ENCODE data around the gene FGF19.

The FGF19 gene

GRCh38 chr11:69703768-69704507 is at the start of gene FGF19:
TSS of gene FGF19 (minus strand) at chr11:69704022. CDS start at chr11:69703876, 146 bp downstream.
- FAIRE-seq (no peak), DNase-seq (ENCODE audit: insufficient read length, low spot score) (peak; percentile 28)

- DNase-seq (ENCODE audit: insufficient read length, low spot score) (no peak), FAIRE-seq (no peak)
Observed at GRCh38 chr11:69752890-69753289, 49.1 kb upstream of the FGF19 start.

- FAIRE-seq (no peak), DNase-seq (ENCODE audit: insufficient read length, low spot score) (no peak)
Observed at GRCh38 chr11:69750875-69751597, 47.2 kb upstream of the FGF19 start.

GRCh38 chr11:69750108-69750850 is 46.5 kb upstream of the FGF19 start:
- no peak for DNase-seq (ENCODE audit: insufficient read length, low spot score)

GRCh38 chr11:69748637-69749036 is 44.8 kb upstream of the FGF19 start:
- FAIRE-seq (no peak), DNase-seq (ENCODE audit: insufficient read length, low spot score) (no peak)

More at GRCh38 chr11:69750108-69750850, 46.5 kb upstream of the FGF19 start:
- no peak for FAIRE-seq

GRCh38 chr11:69746752-69747742 is 43.2 kb upstream of the FGF19 start:
- peak; percentile 69 for FAIRE-seq
- DNase-seq (ENCODE audit: insufficient read length, low spot score) = peak; percentile 59

GRCh38 chr11:69746140-69746539 is 42.3 kb upstream of the FGF19 start:
- FAIRE-seq (no peak), DNase-seq (ENCODE audit: insufficient read length, low spot score) (no peak)

- FAIRE-seq = no peak
- DNase-seq (ENCODE audit: insufficient read length, low spot score) = no peak
Observed at GRCh38 chr11:69745201-69745600, 41.4 kb upstream of the FGF19 start.

GRCh38 chr11:69744435-69744834 is 40.6 kb upstream of the FGF19 start:
- FAIRE-seq (peak; percentile 90), DNase-seq (ENCODE audit: insufficient read length, low spot score) (peak; percentile 87)

- DNase-seq (ENCODE audit: insufficient read length, low spot score) = no peak
- FAIRE-seq = no peak
Observed at GRCh38 chr11:69734841-69735240, 31.0 kb upstream of the FGF19 start.

- DNase-seq (ENCODE audit: insufficient read length, low spot score) (no peak), FAIRE-seq (no peak)
Observed at GRCh38 chr11:69734367-69734766, 30.5 kb upstream of the FGF19 start.

- FAIRE-seq = no peak
- no peak for DNase-seq (ENCODE audit: insufficient read length, low spot score)
Observed at GRCh38 chr11:69732910-69733309, 29.1 kb upstream of the FGF19 start.

GRCh38 chr11:69731110-69731509 is 27.3 kb upstream of the FGF19 start:
- DNase-seq (ENCODE audit: insufficient read length, low spot score) (no peak), FAIRE-seq (no peak)

- FAIRE-seq = no peak
- DNase-seq (ENCODE audit: insufficient read length, low spot score) = no peak
Observed at GRCh38 chr11:69730500-69730899, 26.7 kb upstream of the FGF19 start.

- DNase-seq (ENCODE audit: insufficient read length, low spot score) (no peak), FAIRE-seq (no peak)
Observed at GRCh38 chr11:69729252-69729651, 25.4 kb upstream of the FGF19 start.

- FAIRE-seq = no peak
- no peak for DNase-seq (ENCODE audit: insufficient read length, low spot score)
Observed at GRCh38 chr11:69727266-69727665, 23.4 kb upstream of the FGF19 start.

- FAIRE-seq = no peak
- no peak for DNase-seq (ENCODE audit: insufficient read length, low spot score)
Observed at GRCh38 chr11:69726481-69726880, 22.7 kb upstream of the FGF19 start.

- DNase-seq (ENCODE audit: insufficient read length, low spot score) = no peak
Observed at GRCh38 chr11:69726019-69726418, 22.2 kb upstream of the FGF19 start.

GRCh38 chr11:69721745-69722144 is 17.9 kb upstream of the FGF19 start:
- FAIRE-seq (no peak), DNase-seq (ENCODE audit: insufficient read length, low spot score) (peak; percentile 59)

More at GRCh38 chr11:69726019-69726418, 22.2 kb upstream of the FGF19 start:
- FAIRE-seq = no peak

- DNase-seq (ENCODE audit: insufficient read length, low spot score) (no peak), FAIRE-seq (no peak)
Observed at GRCh38 chr11:69721106-69721505, 17.3 kb upstream of the FGF19 start.
